ENCODE results near the gene SCGB1C2. TPM values are rescaled to one million over a fixed set of nuclear protein-coding genes. Genes with fewer than 3 reads are reported as not detected.
"Not testable (repeated sequence)": the region's sequence is repeated elsewhere in the genome, so short reads cannot be mapped to it uniquely, and the experiment has no call there.

Gene SCGB1C2
- not detected for total RNA-seq

GRCh38 chr17:137166-137807, at the start of gene SCGB1C2:
Gene SCGB1C2, plus strand, starts transcription at chr17:137569. Its CDS starts 22 bp downstream, at chr17:137591.
- peak; percentile 6 for DNase-seq (ENCODE audit: low spot score)

GRCh38 chr17:113111-113510, 24.3 kb upstream of the SCGB1C2 start:
- DNase-seq (ENCODE audit: low spot score): not testable (repeated sequence)

DNA sequence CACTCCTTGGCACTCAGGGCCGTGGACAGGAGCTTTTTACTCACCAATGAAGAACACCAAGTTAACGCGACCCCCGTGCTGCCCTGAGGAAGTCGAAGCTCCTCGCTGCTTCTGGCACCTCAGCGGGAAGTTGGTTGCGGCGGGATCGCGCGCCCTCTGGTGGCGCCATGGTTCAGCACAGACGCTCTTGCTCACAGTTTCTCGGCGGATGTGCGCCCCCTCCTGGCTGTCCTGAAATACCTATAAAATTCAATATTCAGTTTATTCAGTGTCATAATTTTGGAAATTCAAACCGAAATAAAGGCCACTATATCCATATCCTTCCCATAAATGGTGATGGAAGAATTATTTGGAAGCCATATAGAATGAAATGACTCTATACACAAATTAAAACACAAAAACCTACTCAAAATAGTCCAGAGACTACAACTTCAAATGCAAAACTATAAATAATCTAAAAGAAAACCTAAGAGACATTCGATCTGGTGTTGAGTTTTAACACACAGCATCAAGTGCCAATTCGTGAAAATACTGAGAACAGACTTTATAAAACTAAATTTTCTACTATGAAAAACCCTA, 18.9 kb upstream of the SCGB1C2 start:
- peak; percentile 70 for DNase-seq (ENCODE audit: low spot score)

- not testable (repeated sequence) for DNase-seq (ENCODE audit: low spot score)
Measured at GRCh38 chr17:133932-134331, 3.4 kb upstream of the SCGB1C2 start.

DNA sequence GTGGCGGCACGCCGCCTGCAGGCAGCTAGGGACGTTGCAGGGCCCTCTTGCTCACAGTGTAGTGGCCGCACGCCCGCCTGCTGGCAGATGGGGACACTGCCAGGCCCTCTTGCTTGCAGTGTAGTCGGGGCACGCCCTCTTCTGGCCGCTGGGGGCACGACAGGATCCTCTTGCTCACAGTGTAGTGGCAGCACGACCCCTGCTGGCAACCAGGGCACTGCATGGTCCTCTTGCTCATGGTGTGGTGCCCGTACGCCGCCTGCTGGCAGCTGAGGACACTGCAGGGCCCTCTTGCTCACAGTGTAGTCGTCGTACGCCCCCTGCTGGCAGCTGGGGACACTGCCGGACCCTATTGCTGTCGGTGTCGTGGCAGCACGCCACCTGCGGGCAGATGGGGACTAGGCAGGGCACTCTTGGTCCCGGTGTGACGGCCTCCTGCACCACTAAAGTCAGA, 3.0 kb upstream of the SCGB1C2 start:
- not testable (repeated sequence) for DNase-seq (ENCODE audit: low spot score)

DNA sequence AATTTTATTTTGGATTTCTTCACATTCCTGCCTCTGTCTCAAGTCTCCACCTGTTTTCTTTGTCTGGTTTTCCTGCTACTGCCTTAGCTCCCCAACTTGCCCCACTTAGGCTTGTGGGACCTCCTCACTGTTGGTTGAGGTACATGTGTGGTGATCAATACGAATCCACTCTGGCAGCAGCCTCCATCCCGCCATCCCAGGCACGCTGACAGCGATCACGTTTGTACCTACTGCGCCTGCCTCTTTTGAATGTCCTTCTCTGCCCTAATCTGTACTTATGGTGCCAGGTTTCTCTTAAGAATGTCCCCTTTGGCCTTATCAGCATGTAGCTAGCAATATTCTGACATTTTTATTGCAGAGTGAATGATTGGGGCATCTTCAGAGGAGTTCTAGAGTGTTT, 2.3 kb upstream of the SCGB1C2 start:
- DNase-seq (ENCODE audit: low spot score): peak; percentile 9

GRCh38 chr17:135895-136294, 1.5 kb upstream of the SCGB1C2 start:
- not testable (repeated sequence) for DNase-seq (ENCODE audit: low spot score)

- peak; percentile 84 for DNase-seq (ENCODE audit: low spot score)
Measured at GRCh38 chr17:136531-136930, 838 bp upstream of the SCGB1C2 start.

DNA sequence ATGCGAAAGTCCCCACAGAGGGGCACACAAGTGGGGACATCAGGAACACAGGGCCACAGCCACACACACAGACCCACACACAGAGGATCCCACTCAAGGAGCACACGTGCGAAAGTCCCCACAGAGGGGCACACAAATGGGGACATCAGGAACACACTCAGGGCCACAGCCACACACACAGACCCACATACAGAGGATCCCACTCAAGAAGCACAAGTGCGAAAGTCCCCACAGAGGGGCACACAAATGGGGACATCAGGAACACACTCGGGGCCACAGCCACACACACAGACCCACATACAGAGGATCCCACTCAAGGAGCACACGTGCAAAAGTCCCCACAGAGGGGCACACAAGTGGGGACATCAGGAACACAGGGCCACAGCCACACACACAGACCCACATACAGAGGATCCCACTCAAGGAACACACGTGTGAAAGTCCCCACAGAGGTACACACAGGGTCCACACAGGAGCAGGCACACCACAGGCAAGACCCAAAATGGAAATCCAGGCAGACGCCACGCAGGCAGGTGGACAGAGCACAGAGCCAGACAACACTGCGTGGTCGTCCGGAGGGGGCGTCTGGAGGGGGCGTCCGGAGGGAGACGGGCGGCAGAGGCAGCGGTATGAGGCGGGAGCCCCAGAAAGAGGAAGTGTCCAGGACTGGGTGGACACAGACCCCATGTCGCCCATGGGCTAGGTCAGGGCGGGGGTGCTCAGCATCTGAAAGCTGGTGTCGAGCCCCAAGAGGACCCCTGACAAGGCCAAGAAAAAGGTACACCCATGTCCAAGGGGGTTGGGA, 2.2 kb downstream of the SCGB1C2 start:
- peak; percentile 8 for DNase-seq (ENCODE audit: low spot score)

DNA sequence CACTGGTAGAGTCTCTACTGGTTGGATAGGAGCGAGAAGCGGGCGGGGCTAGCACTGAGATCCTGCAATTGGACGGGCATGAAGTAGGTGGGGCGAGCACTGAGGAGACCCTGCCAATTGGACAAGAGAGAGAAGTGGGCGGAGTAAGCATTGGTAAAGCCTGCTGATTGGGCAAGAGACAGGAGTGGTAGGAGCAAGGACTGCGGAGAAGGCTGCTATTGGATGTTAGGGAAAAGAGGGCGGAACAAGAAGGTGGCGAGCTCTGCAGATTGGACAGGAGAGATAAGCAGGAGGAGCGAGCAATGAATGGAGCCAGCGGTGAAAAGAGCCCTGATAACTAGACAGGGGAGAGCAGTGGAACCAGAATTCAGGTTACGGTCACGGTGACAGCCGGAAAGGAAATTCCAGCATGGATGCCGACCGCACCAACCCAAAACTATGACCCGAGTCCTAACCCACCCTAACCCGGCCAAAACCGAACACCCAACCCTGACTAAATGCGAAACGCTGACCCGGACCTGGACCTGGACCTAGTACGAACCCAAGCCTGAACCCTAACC, 4.8 kb downstream of the SCGB1C2 start:
- DNase-seq (ENCODE audit: low spot score): peak; percentile 8

- DNase-seq (ENCODE audit: low spot score): peak; percentile 8
Measured at GRCh38 chr17:142876-143784, 5.8 kb downstream of the SCGB1C2 start.

DNA sequence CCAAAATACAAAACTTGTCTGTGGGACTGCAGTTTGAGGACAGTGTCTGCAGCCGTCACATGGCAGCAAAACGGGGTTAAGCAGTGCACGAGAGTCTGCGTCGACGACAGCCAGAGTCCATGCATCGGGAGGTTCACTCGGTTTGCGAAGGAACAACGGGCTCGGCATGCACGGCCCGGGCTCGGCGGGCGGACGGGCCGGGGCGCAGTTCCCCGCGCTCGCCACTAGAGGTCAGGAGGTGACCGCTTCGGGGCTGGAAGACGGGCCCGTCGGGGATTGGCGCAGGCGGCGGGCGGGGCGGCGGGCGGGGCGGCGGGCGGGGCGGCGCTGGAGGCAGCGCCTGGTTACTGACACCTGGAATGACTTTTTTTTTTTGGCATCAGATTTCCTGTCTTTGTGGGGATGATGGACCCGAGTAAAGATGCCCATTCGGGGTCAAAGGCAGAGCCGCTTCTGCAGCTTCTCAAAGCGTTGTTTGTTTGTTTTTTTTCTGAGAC, 6.5 kb downstream of the SCGB1C2 start:
- peak; percentile 84 for DNase-seq (ENCODE audit: low spot score)

- peak; percentile 6 for DNase-seq (ENCODE audit: low spot score)
Measured at GRCh38 chr17:144936-145670, 7.7 kb downstream of the SCGB1C2 start.

- peak; percentile 8 for DNase-seq (ENCODE audit: low spot score)
Measured at GRCh38 chr17:145671-146541, 8.5 kb downstream of the SCGB1C2 start.

DNA sequence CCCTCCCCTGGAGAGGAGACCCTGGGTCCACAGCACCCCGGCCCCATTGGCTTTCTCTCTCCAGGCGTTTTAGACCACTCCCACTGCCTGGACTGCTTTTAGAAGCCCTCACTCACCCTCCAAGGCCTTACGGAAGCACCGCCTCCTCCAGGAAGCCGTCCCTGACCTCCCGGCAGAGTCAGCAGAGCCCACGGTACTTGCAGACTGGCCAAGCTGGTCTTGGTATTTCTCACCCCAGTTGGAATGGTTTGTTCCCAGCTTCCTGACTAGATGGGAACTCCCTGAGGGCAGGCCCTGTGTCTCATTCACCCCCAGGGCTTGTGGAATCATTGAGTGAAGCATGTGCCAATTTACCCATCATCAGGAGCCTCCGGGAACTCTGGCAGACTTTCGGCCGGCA, 9.2 kb downstream of the SCGB1C2 start:
- no peak for DNase-seq (ENCODE audit: low spot score)

DNA sequence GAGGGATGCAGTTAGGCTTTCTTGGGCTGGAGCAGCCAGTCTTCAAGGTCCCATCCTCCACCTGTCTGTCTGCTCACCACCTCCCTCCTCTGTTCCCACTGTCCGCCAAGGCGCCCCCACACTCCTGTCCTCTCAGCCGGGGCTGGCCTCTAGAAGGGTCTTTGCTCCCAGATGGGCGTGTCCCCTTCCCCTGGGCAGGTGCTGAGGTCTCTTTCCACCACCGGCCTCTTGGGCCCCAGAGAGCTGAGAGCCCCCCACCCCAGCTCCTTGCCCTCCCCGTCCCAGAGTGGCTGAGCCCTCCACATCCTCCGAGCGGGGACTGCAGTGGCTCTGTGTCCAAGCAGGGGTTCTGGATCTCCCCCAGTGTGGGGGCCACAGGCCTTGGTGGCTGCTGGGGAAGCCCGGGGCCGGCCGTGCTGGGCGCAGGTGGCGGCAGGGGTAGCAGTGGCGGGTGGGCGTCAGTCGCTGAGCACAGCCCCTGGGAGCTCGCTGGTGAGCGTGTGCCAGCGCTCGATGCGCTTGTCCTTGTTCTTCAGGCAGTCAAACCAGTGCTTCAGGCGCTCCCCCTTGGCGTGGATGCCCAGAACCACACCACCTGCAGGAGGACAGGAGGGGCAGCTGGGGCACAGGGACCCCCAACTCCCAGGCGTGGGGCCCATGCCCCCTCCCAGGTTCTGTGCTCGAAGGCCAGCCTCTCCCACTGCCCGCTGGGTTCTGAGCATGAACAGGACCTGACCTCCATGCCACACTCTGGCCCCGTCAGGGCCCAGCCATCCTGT, 9.8 kb downstream of the SCGB1C2 start:
- no peak for DNase-seq (ENCODE audit: low spot score)

DNA sequence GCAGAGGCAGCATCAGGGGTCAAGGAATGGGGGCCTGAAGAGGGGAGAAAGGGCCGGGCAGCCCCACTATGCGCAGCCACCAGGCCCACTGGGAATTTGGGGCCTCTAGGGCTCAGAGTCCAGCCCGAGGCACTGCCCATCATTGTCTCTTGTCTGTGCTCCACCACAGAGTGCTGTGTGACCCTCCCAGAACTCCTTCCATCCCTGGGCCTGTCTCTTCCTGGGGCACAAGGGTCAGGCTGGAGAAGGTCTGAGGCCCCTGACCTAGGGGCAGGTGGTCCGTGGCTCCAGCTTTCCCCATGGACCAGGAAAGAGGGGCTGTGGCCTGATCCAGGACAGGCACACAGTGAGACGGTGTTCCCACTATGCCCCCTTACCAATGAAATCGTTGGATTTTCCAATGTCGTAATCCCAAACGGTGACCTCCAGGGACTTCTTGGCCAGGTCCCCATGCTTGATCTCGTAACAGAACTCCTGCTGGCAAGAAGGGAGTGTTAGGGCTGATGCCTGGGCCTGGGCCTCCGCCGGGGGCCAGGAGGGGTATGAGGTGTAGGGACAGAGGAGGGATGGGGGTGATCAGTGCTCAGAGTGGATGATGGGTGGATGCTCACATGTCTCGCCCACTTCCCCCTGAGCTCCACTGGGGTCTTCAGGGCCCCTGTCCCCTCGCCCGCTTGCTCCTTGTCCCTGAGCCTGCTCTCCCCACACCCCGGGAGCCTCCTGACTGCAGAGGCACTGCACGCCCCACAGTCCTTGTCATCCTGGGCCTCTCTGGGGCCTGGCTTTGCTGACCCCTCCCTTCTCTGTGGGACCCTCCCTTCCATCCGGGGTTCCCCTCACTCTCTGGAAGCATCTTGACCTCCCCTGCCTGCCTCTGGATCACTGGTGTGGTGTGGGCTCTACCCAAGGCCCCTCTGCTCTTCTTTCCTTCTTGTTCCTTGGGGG, 10.7 kb downstream of the SCGB1C2 start:
- no peak for DNase-seq (ENCODE audit: low spot score)
